ENCODE results near the gene BRD3.

- TF ChIP-seq YY1 (IDR thresholded peaks at IDR 0.05; ENCODE audit: insufficient read depth, insufficient read length) (no peak), ZNF274 (IDR thresholded peaks at IDR 0.05; ENCODE audit: low read depth, low read length) (no peak), SUZ12 (IDR thresholded peaks at IDR 0.05; ENCODE audit: extremely low read depth, insufficient read depth, insufficient read length) (no peak)
These were observed 16.5 kb downstream of the BRD3 start for GRCh38 chr9:134051319-134051718.
